ENCODE results near the gene MAML2. TPM values are rescaled to one million over a fixed set of nuclear protein-coding genes. Genes with fewer than 3 reads are reported as not detected.

Gene MAML2
- total RNA-seq, 1 experiment from 2014 or later, result 28.3 TPM

- no peak overlapping the region for H2AFZ ChIP-seq
- H3F3A ChIP-seq (ENCODE audit: insufficient read depth, low read depth), result peaks cover 45% of the 10 kb centered on the region
- H3K9me2 ChIP-seq (ENCODE audit: insufficient read depth), result no peaks in the 10 kb centered on the region
- intact Hi-C loops (cut with micrococcal nuclease; ENCODE audit: unreplicated experiment), result no loop called here
- no peak for DNase-seq
- H3K4me1 ChIP-seq (replicated peaks; ENCODE audit: insufficient read depth), result peaks cover 65% of the 10 kb centered on the region
- POLR2A ChIA-PET (ENCODE audit: unreplicated experiment), result no interaction called here
- CTCF ChIA-PET, result interaction anchor here (0.6 kb wide), 1 partner anchor 75 kb away, joined by 5 read pairs; no protein-coding TSS in a partner anchor
- BruUV-seq (replicated peaks), result no TSS peak
- H3K4me2 ChIP-seq, result 0 out of 2 replicates have a peak overlapping the region, but pooled peaks have one; percentile 8
- peaks cover 51% of the 10 kb centered on the region for H3K36me3 ChIP-seq (ENCODE audit: low read depth)
- TF ChIP-seq EZH2 (IDR thresholded peaks at IDR 0.05; ENCODE audit: low read depth), result no peak
- H4K20me1 ChIP-seq (ENCODE audit: insufficient read depth), result no peaks in the 10 kb centered on the region
- H3K27ac ChIP-seq, result peak overlapping the region; percentile 96
- H3K79me2 ChIP-seq (ENCODE audit: low read depth), result peaks cover 88% of the 10 kb centered on the region
- no peaks in the 10 kb centered on the region for H3K27me3 ChIP-seq (ENCODE audit: insufficient read depth, low read depth)
- no peak overlapping the region for H3K4me3 ChIP-seq
- H3K9me3 ChIP-seq (ENCODE audit: insufficient read depth, low read depth), result no peaks in the 10 kb centered on the region
Observed at GRCh38 chr11:96318399-96318798, 24.6 kb downstream of the MAML2 start.

GRCh38 chr11:96317985-96318384, 25.0 kb downstream of the MAML2 start:
- CTCF ChIA-PET, result interaction anchor here (0.6 kb wide), 1 partner anchor 75 kb away, joined by 5 read pairs; no protein-coding TSS in a partner anchor
- Histone ChIP-seq H3K27me3 (ENCODE audit: insufficient read depth, low read depth) (no peaks in the 10 kb centered on the region), H3K27ac (peak overlapping the region; percentile 96), H3K9me3 (ENCODE audit: insufficient read depth, low read depth) (no peaks in the 10 kb centered on the region), H3K9me2 (ENCODE audit: insufficient read depth) (no peaks in the 10 kb centered on the region), H3F3A (ENCODE audit: insufficient read depth, low read depth) (peaks cover 47% of the 10 kb centered on the region), H3K36me3 (ENCODE audit: low read depth) (peaks cover 48% of the 10 kb centered on the region), H4K20me1 (ENCODE audit: insufficient read depth) (no peaks in the 10 kb centered on the region), H3K4me1 (replicated peaks; ENCODE audit: insufficient read depth) (peaks cover 69% of the 10 kb centered on the region), H3K4me2 (peak overlapping the region; percentile 75; the same call in 1 of the 2 replicates), H3K79me2 (ENCODE audit: low read depth) (peaks cover 88% of the 10 kb centered on the region), H2AFZ (no peak overlapping the region), H3K4me3 (no peak overlapping the region)
- DNase-seq, result no peak
- no peak for TF ChIP-seq CTCF (conservative IDR thresholded peaks at IDR 0.05)
- no peak for TF ChIP-seq EZH2 (IDR thresholded peaks at IDR 0.05; ENCODE audit: low read depth)
- BruUV-seq (replicated peaks), result no TSS peak
- intact Hi-C loops (cut with micrococcal nuclease; ENCODE audit: unreplicated experiment), result no loop called here
- POLR2A ChIA-PET (ENCODE audit: unreplicated experiment), result no interaction called here

- H4K20me1 ChIP-seq (ENCODE audit: insufficient read depth), result no peaks in the 10 kb centered on the region
- CTCF ChIA-PET, result interaction anchor here (0.6 kb wide), 1 partner anchor 74 kb away, joined by 5 read pairs; no protein-coding TSS in a partner anchor
- no peak overlapping the region for H3K4me3 ChIP-seq
- POLR2A ChIA-PET (ENCODE audit: unreplicated experiment), result interaction anchor here (0.6 kb wide), 1 partner anchor 104 kb away, joined by 4 read pairs; no protein-coding TSS in a partner anchor
- H3K4me1 ChIP-seq (replicated peaks; ENCODE audit: insufficient read depth), result peaks cover 73% of the 10 kb centered on the region
- H3K27ac ChIP-seq, result peak overlapping the region; percentile 96
- peaks cover 88% of the 10 kb centered on the region for H3K79me2 ChIP-seq (ENCODE audit: low read depth)
- no peak for TF ChIP-seq EZH2 (IDR thresholded peaks at IDR 0.05; ENCODE audit: low read depth)
- TF ChIP-seq CTCF (conservative IDR thresholded peaks at IDR 0.05), result no peak
- H3F3A ChIP-seq (ENCODE audit: insufficient read depth, low read depth), result peaks cover 47% of the 10 kb centered on the region
- DNase-seq, result no peak
- BruUV-seq (replicated peaks), result no TSS peak
- H3K36me3 ChIP-seq (ENCODE audit: low read depth), result peaks cover 48% of the 10 kb centered on the region
- H3K27me3 ChIP-seq (ENCODE audit: insufficient read depth, low read depth), result no peaks in the 10 kb centered on the region
- no peak overlapping the region for H2AFZ ChIP-seq
- no peaks in the 10 kb centered on the region for H3K9me2 ChIP-seq (ENCODE audit: insufficient read depth)
- peak overlapping the region; percentile 75; the same call in 1 of the 2 replicates for H3K4me2 ChIP-seq
- intact Hi-C loops (cut with micrococcal nuclease; ENCODE audit: unreplicated experiment), result no loop called here
- H3K9me3 ChIP-seq (ENCODE audit: insufficient read depth, low read depth), result no peaks in the 10 kb centered on the region
Observed at GRCh38 chr11:96317571-96317970, 25.4 kb downstream of the MAML2 start.

GRCh38 chr11:96316869-96317268, 26.1 kb downstream of the MAML2 start:
- no peaks in the 10 kb centered on the region for H3K9me2 ChIP-seq (ENCODE audit: insufficient read depth)
- peak overlapping the region; percentile 75 for H3K4me2 ChIP-seq
- peaks cover 88% of the 10 kb centered on the region for H3K79me2 ChIP-seq (ENCODE audit: low read depth)
- H3K9me3 ChIP-seq (ENCODE audit: insufficient read depth, low read depth), result no peaks in the 10 kb centered on the region
- BruUV-seq (replicated peaks), result no TSS peak
- H3K4me3 ChIP-seq, result no peak overlapping the region
- no peaks in the 10 kb centered on the region for H4K20me1 ChIP-seq (ENCODE audit: insufficient read depth)
- CTCF ChIA-PET, result no interaction called here
- intact Hi-C loops (cut with micrococcal nuclease; ENCODE audit: unreplicated experiment), result no loop called here
- POLR2A ChIA-PET (ENCODE audit: unreplicated experiment), result interaction anchor here (0.6 kb wide), 1 partner anchor 103 kb away, joined by 4 read pairs; no protein-coding TSS in a partner anchor
- peaks cover 80% of the 10 kb centered on the region for H3K4me1 ChIP-seq (replicated peaks; ENCODE audit: insufficient read depth)
- no peak for DNase-seq
- no peaks in the 10 kb centered on the region for H3K27me3 ChIP-seq (ENCODE audit: insufficient read depth, low read depth)
- TF ChIP-seq EZH2 (IDR thresholded peaks at IDR 0.05; ENCODE audit: low read depth), result no peak
- no peak for TF ChIP-seq CTCF (conservative IDR thresholded peaks at IDR 0.05)
- peaks cover 47% of the 10 kb centered on the region for H3F3A ChIP-seq (ENCODE audit: insufficient read depth, low read depth)
- peaks cover 49% of the 10 kb centered on the region for H3K36me3 ChIP-seq (ENCODE audit: low read depth)
- peak overlapping the region; percentile 96 for H3K27ac ChIP-seq
- H2AFZ ChIP-seq, result no peak overlapping the region

Measured in PC-9 (cell line).